Esophagus squamous epithelium (tissue), 5 donors: ENCODE results near the gene PKP1. TPM values are rescaled to one million over a fixed set of nuclear protein-coding genes. Genes with fewer than 3 reads are reported as not detected.

ENCODE experiments used
- DNase-seq: peaks from one replicate; lab custom pipeline; 2025; lab: John Stamatoyannopoulos, UW
- H3K27ac ChIP-seq, 4 donors: fragments of 200-600 bp; sonication (generic); one replicate each; pipeline ENCODE4 v1.5.1; 2016 to 2019; ENCODE audit warnings: mild to moderate bottlenecking in 1 of 4
- H3K27me3 ChIP-seq, 4 donors: fragments of 200-600 bp; sonication (generic); 1 replicate in 3 of 4; 2 replicates in 1 of 4; pipeline versions ENCODE4 v1.5.1 to v1.6.0; 2017 to 2021; ENCODE audit warnings: antibody characterized with exemption in 1 of 4
- H3K36me3 ChIP-seq, 3 donors: fragments of 200-600 bp; sonication (generic); one replicate each; pipeline ENCODE4 v1.5.1; 2016 to 2019
- H3K4me1 ChIP-seq, 3 donors: fragments of 200-600 bp; sonication (generic); one replicate each; pipeline ENCODE4 v1.5.1; 2017 to 2019
- H3K4me3 ChIP-seq, 4 donors: fragments of 200-600 bp; sonication (generic); 1 replicate in 3 of 4; 2 replicates in 1 of 4; pipeline ENCODE4 v1.5.1; 2016 to 2019; ENCODE audit warnings: mild to moderate bottlenecking in 2 of 4, moderate library complexity in 1 of 4
- H3K9me3 ChIP-seq, 3 donors: fragments of 200-600 bp; sonication (generic); one replicate each; pipeline ENCODE4 v1.5.1; 2016 to 2019
- POLR2A ChIP-seq, 4 donors: fragments of 450-650 bp; IDR thresholded peaks; one replicate each; pipeline ENCODE4 v1.6.1; 2017; ENCODE audit warnings: antibody characterized with exemption in 4 of 4, mild to moderate bottlenecking in 4 of 4, moderate library complexity in 3 of 4
- WGBS, 2 donors: methylation state at CpG; one replicate each; pipeline ENCODE4 v1.1.5; 2018; 5-methylcytosine and 5-hydroxymethylcytosine counted together
- intact Hi-C: fragments of 100-400 bp; cut with DNase I; formaldehyde crosslinking; loops from one replicate; pipeline ENCODE4 v1.15.0; 2022
- total RNA-seq, 4 donors: library from RNA; depleted of rRNA; stranded (reverse); fragments of >200 nt; gene quantifications; one replicate each; pipeline ENCODE4 v1.1.0, GENCODE V29; 2016
- TF ChIP-seq, protein P1 (sequence below), 6 experiments: fragments of 450-650 bp in 4 of 6; fragments of 200-600 bp in 2 of 6; sonication (generic) in 2 of 6; IDR thresholded peaks; one replicate each; pipeline ENCODE4 v1.5.1; 2016 to 2019; ENCODE audit warnings: antibody characterized with exemption in 6 of 6, mild to moderate bottlenecking in 4 of 6, moderate library complexity in 4 of 6
- donor health status: DM: yes; HTN: yes; CAD: no.

The PKP1 gene
- total RNA-seq, 4 donors from 2014 or later: 263 to 706 (median 410) TPM

DNA sequence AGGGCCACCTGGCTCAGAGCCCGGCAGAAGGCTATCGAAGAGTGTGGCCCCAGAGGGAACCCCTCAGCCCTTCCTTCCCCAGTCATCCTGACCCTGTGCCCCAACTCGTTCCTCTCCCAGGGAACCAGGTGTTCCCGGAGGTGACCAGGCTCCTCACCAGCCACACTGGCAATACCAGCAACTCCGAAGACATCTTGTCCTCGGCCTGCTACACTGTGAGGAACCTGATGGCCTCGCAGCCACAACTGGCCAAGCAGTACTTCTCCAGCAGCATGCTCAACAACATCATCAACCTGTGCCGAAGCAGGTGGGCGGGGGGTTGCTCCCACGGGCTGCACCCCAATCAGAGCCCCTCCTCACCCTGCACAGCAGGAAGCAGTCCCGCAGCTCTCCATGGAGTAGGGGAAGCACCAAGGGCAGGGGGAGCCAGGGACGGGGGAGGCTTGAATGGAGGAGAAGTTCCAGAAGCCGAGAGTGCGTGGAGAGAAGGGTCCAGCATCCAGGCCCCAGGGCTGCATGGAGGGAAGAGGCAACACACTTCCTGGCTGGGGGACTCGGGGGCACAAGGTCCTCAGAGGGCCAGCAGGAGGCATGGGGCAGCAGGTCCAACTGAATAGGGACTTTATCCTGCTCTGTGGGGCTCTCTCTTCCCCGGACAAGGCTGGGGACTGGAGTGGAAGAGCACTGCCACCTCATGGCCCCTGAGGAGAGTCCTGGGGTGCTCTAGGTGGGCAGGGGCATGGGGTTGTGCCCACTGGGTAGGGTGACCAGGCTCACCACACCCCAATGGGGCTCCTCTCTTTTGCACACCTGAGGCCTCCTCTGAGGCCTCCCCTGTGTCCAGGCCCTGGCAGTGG, 41.7 kb downstream of the PKP1 start:
- Histone ChIP-seq H3K36me3 (peaks cover 10 to 100% (median 32%) of the 10 kb centered on the region in 3 donors), H3K4me1 (peaks cover 0 to 86% (median 7%) of the 10 kb centered on the region in 3 donors), H3K27me3 (no peaks in the 10 kb centered on the region), H3K27ac (peak overlapping the region in 2 of 4 donors; percentile 67 to 71), H3K9me3 (no peaks in the 10 kb centered on the region), H3K4me3 (no peak overlapping the region)
- TF ChIP-seq POLR2A (IDR thresholded peaks at IDR 0.05): no peak
- TF ChIP-seq, protein P1, sequence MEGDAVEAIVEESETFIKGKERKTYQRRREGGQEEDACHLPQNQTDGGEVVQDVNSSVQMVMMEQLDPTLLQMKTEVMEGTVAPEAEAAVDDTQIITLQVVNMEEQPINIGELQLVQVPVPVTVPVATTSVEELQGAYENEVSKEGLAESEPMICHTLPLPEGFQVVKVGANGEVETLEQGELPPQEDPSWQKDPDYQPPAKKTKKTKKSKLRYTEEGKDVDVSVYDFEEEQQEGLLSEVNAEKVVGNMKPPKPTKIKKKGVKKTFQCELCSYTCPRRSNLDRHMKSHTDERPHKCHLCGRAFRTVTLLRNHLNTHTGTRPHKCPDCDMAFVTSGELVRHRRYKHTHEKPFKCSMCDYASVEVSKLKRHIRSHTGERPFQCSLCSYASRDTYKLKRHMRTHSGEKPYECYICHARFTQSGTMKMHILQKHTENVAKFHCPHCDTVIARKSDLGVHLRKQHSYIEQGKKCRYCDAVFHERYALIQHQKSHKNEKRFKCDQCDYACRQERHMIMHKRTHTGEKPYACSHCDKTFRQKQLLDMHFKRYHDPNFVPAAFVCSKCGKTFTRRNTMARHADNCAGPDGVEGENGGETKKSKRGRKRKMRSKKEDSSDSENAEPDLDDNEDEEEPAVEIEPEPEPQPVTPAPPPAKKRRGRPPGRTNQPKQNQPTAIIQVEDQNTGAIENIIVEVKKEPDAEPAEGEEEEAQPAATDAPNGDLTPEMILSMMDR (IDR thresholded peaks at IDR 0.05): no peak
- WGBS, 2 donors: 41 to 56% methylated on average over 5 to 10 of the region's 16 CpGs
- DNase-seq: no peak
- intact Hi-C loops: no loop called here

DNA sequence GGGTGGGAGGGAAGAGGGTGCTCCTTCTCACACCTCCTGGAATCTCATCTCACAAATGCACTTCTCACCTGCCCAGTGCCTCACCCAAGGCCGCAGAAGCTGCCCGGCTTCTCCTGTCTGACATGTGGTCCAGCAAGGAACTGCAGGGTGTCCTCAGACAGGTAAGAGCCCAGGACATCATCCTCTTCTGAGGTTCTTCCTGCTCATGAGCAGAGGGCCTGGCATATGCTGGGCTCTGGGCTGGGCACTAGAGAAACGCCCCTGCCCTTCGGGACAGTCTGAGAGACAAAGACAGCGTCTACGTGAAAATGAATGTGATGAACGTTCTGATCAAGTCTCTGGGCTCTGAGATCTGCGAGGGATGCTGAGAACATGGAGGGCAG, 42.4 kb downstream of the PKP1 start:
- Histone ChIP-seq H3K9me3 (no peaks in the 10 kb centered on the region), H3K27me3 (no peaks in the 10 kb centered on the region), H3K4me3 (no peak overlapping the region), H3K27ac (peak overlapping the region in 2 of 4 donors; percentile 67 to 71), H3K4me1 (peaks cover 0 to 91% (median 7%) of the 10 kb centered on the region in 3 donors), H3K36me3 (peaks cover 7 to 100% (median 32%) of the 10 kb centered on the region in 3 donors)
- 46 to 84% methylated on average over 3 to 6 of the region's 8 CpGs for WGBS, 2 donors
- DNase-seq: no peak
- intact Hi-C loops: no loop called here
- TF ChIP-seq, protein P1 (IDR thresholded peaks at IDR 0.05): peak in 1 of 6 experiments; percentile 15
- no peak for TF ChIP-seq POLR2A (IDR thresholded peaks at IDR 0.05)

DNA sequence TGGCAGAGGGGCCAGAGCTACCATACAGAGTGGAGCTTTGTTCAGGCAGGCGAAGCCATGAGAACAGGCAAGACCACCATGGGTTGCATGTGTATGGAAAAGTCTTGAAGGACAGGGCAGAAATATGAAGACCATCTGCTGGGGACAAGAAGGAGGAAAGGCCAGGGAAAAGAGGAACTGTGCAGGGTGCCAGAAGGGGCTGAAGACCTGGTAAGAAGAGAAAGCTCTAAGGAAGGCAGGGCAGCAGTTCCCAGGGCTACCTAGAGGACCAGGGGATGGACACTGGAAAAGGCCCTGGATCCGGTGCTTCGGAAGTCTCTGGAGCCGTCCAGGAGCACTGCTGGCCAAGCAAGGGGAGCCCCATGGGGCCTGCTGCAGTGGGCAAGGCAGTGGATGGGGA, 43.4 kb downstream of the PKP1 start:
- 70 to 83% methylated on average over 4 of the region's 4 CpGs for WGBS, 2 donors
- TF ChIP-seq, protein P1 (IDR thresholded peaks at IDR 0.05): no peak
- no peak for TF ChIP-seq POLR2A (IDR thresholded peaks at IDR 0.05)
- H3K27me3 ChIP-seq: no peaks in the 10 kb centered on the region
- H3K9me3 ChIP-seq: no peaks in the 10 kb centered on the region
- no peak for DNase-seq
- H3K4me1 ChIP-seq: peaks cover 0 to 98% (median 7%) of the 10 kb centered on the region in 3 donors
- H3K36me3 ChIP-seq: peaks cover 7 to 100% (median 32%) of the 10 kb centered on the region in 3 donors
- peak overlapping the region in 3 of 4 donors; percentile 40 to 71 (median 67) for H3K27ac ChIP-seq
- no peak overlapping the region for H3K4me3 ChIP-seq
- intact Hi-C loops: no loop called here

DNA sequence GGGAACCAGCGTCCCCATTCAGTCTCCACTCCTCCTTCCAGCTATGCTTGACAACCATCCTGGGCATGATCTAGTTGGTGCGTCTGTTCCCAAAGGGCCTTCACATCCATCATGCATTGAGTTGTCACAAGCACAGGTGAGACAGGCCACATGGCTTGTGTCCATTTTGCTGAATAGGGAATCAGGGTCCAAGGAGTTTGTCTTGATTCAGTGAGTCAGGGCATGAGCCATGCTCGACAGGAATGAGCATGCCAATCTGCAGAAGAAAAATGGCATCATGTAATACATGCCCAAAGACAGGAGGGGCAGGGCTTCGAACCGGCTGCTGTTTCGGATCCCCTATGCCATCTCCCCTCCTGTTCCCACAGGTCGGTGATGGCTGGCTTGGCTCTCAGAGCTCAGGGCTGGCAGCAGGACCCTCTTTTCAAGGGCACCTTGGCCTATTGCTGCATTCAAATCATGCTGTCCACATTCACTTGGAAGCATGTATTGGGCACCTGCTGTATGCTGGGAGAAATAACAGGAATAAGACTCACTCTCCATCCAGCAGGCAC, 44.5 kb downstream of the PKP1 start:
- DNase-seq: no peak
- Histone ChIP-seq H3K27me3 (no peaks in the 10 kb centered on the region), H3K27ac (peak overlapping the region in 3 of 4 donors; percentile 40 to 71 (median 67)), H3K9me3 (no peaks in the 10 kb centered on the region), H3K4me3 (no peak overlapping the region), H3K36me3 (peaks cover 7 to 100% (median 28%) of the 10 kb centered on the region in 3 donors), H3K4me1 (peaks cover 0 to 100% (median 7%) of the 10 kb centered on the region in 3 donors)
- intact Hi-C loops: no loop called here
- 40 to 65% methylated on average over 6 to 7 of the region's 7 CpGs for WGBS, 2 donors
- no peak for TF ChIP-seq POLR2A (IDR thresholded peaks at IDR 0.05)
- TF ChIP-seq, protein P1 (IDR thresholded peaks at IDR 0.05): peak in 1 of 6 experiments; percentile 17

DNA sequence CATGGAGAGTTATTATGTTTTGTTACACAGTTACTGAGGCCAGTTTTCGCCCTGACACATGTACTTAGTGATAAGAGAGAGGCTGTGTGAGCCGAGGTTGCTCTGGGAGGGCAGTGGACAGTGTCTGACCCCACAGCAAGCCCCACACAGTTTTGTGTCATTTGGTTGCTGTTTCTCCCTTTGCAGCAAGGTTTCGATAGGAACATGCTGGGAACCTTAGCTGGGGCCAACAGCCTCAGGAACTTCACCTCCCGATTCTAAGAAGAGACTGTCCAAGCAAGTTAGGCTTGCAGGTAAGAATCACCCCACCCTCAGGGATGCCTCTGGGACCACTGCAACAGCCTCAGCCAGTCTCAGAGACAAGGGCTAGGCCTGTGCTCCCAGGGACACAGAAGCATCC, 45.3 kb downstream of the PKP1 start:
- no peak overlapping the region for H3K4me3 ChIP-seq
- intact Hi-C loops: no loop called here
- H3K27ac ChIP-seq: peak overlapping the region in 2 of 4 donors; percentile 67 to 70
- DNase-seq: no peak
- H3K36me3 ChIP-seq: peaks cover 7 to 92% (median 24%) of the 10 kb centered on the region in 3 donors
- no peaks in the 10 kb centered on the region for H3K9me3 ChIP-seq
- TF ChIP-seq, protein P1 (IDR thresholded peaks at IDR 0.05): no peak
- TF ChIP-seq POLR2A (IDR thresholded peaks at IDR 0.05): no peak
- 59% methylated on average over 3 of the region's 4 CpGs; no CpG with 5 or more reads in 1 of the 2 donors for WGBS, 2 donors
- peaks cover 0 to 100% (median 7%) of the 10 kb centered on the region in 3 donors for H3K4me1 ChIP-seq
- H3K27me3 ChIP-seq: no peaks in the 10 kb centered on the region
